ENCODE data around the gene LSMEM2. TPM values are rescaled to one million over a fixed set of nuclear protein-coding genes. Genes with fewer than 3 reads are reported as not detected.

The LSMEM2 gene
- total RNA-seq, 3 donors from 2014 or later (not counting 1 experiment from before 2014, with no cell fraction given) = not detected

DNA sequence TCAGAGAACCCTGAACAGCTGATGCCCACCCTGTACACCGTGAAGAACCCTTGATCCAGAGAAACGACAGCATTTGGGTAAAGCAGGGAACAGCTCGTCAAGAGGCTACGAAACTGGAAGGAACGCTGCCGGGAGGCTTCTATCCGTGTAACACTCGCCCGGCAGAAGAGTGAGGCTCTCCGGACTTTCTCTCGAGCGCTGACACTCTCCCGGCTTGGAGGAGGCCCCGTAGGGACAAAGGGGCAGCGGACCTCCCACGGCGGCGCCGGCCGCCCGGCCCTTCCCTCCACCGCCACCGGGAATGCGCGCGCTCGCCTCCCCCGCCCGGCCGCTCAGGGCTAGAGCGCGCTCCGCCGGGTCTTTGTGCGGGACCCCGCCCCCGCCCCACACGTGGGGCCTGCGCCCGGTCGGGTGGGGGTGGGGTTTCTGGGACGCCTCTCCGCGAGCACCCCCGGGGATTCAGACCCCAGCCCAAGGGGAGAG is 42.0 kb downstream of the LSMEM2 start:
- Histone ChIP-seq H3K9me3 (ENCODE audit: control insufficient read depth, insufficient read depth, low read length) (no peaks in the 10 kb centered on the region), H3K4me1 (ENCODE audit: control insufficient read depth, insufficient read depth, low read length) (peaks cover 68% of the 10 kb centered on the region), H3K27me3 (ENCODE audit: control insufficient read depth, insufficient read depth, low read length) (no peaks in the 10 kb centered on the region), H3K27ac (ENCODE audit: low read length) (peak overlapping the region; percentile 21), H3K4me3 (ENCODE audit: low read length) (peak overlapping the region; percentile 66), H3K36me3 (ENCODE audit: control insufficient read depth, insufficient read depth, low read length) (peaks cover 6% of the 10 kb centered on the region)
- peak overlapping the region; percentile 74 to 87 for H3K27ac Mint-ChIP-seq
- H3K27me3 Mint-ChIP-seq (ENCODE audit: low read depth in 2 of 2) = no peaks in the 10 kb centered on the region
- TF ChIP-seq, protein P1, sequence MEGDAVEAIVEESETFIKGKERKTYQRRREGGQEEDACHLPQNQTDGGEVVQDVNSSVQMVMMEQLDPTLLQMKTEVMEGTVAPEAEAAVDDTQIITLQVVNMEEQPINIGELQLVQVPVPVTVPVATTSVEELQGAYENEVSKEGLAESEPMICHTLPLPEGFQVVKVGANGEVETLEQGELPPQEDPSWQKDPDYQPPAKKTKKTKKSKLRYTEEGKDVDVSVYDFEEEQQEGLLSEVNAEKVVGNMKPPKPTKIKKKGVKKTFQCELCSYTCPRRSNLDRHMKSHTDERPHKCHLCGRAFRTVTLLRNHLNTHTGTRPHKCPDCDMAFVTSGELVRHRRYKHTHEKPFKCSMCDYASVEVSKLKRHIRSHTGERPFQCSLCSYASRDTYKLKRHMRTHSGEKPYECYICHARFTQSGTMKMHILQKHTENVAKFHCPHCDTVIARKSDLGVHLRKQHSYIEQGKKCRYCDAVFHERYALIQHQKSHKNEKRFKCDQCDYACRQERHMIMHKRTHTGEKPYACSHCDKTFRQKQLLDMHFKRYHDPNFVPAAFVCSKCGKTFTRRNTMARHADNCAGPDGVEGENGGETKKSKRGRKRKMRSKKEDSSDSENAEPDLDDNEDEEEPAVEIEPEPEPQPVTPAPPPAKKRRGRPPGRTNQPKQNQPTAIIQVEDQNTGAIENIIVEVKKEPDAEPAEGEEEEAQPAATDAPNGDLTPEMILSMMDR (IDR thresholded peaks at IDR 0.05) = no peak
- under 1% methylated on average over 45 of the region's 45 CpGs for WGBS (ENCODE audit: insufficient coverage)
- ATAC-seq (peak; percentile 40 to 60 (median 56)), DNase-seq (peak in 1 of 2 donors; percentile 77)
- H3K4me3 Mint-ChIP-seq = peak overlapping the region; percentile 93
- no peaks in the 10 kb centered on the region for H3K36me3 Mint-ChIP-seq
- intact Hi-C loops (cut with micrococcal nuclease) = loop anchor here (2.0 kb wide), 1 partner anchor 16 kb away; no protein-coding TSS in a partner anchor
- peaks cover 22 to 52% of the 10 kb centered on the region in 2 donors for H3K4me1 Mint-ChIP-seq
- H3K9me3 Mint-ChIP-seq = no peaks in the 10 kb centered on the region

DNA sequence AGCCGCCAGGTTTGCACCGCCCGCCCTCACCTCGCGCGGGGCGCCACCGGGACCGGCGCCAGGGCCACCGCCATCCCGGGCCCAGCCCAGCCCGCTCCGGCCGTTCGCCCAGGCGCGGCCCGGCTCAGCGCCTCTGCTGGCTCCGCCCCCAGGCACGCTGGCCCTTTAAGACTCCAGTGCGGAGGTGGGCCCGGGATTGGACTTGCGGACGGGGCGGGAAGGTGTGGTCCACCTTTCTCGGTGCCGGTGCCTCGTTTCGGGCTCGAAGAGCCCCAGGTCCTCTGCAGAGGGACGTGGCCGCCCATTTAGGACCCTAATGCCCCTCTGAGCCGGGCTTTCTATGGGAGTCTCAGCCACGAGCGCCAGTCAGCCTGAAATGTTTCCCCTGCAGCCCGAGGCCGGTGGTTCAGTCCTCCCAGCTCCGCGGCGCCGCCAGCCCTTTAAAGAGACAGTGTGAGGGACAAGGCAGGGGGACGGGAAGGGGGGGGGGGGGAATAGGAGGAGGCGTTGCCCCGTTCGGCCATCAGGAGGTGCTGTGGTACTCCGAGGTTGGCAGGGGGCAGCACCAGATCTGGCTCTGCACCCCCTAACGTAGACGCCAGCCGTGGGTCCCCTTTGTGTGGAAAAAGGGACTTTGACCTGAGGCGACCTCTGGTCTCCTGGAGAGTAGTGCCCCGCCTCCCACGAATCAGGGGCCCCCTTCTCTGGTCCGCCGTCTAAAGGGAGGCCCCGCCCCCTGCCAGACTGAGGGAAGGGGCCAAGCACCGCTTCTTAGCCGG is 42.6 kb downstream of the LSMEM2 start:
- H3K4me1 ChIP-seq (ENCODE audit: control insufficient read depth, insufficient read depth, low read length) = peaks cover 61% of the 10 kb centered on the region
- intact Hi-C loops (cut with micrococcal nuclease) = loop anchor here (2.0 kb wide), 1 partner anchor 15 kb away; no protein-coding TSS in a partner anchor
- ATAC-seq = peak; percentile 78 to 87 (median 83)

DNA sequence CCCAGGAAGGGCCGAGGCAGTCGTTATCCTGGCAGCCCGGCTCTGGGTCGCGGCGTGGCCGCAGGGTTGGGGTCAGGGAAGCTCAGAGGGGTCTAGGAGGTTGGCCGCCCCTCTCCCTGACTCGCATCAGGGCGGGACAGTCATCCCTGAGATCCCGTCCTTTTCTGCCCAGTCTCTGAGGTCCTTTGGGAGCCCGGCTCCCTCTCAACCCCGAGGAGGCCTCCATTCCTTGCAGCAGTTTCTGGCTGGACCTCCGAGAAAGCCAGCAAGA is 43.2 kb downstream of the LSMEM2 start:
- no peak for DNase-seq
- 64% methylated on average over 14 of the region's 14 CpGs for WGBS (ENCODE audit: insufficient coverage)
- Mint-ChIP-seq H3K27me3 (ENCODE audit: low read depth in 2 of 2) (no peaks in the 10 kb centered on the region), H3K4me3 (peak overlapping the region; percentile 31), H3K9me3 (no peaks in the 10 kb centered on the region), H3K27ac (no peak overlapping the region), H3K36me3 (no peaks in the 10 kb centered on the region), H3K4me1 (peaks cover 12 to 45% of the 10 kb centered on the region in 2 donors)
- Histone ChIP-seq H3K27ac (ENCODE audit: low read length) (peak overlapping the region; percentile 91), H3K27me3 (ENCODE audit: control insufficient read depth, insufficient read depth, low read length) (no peaks in the 10 kb centered on the region), H3K4me1 (ENCODE audit: control insufficient read depth, insufficient read depth, low read length) (peaks cover 61% of the 10 kb centered on the region), H3K4me3 (ENCODE audit: low read length) (peak overlapping the region; percentile 66), H3K9me3 (ENCODE audit: control insufficient read depth, insufficient read depth, low read length) (no peaks in the 10 kb centered on the region), H3K36me3 (ENCODE audit: control insufficient read depth, insufficient read depth, low read length) (peaks cover 8% of the 10 kb centered on the region)
- ATAC-seq = no peak
- intact Hi-C loops (cut with micrococcal nuclease) = no loop called here
- TF ChIP-seq, protein P1 (IDR thresholded peaks at IDR 0.05) = peak; percentile 0

More for the DNA sequence above, 42.6 kb downstream of the LSMEM2 start:
- TF ChIP-seq, protein P1 (IDR thresholded peaks at IDR 0.05) = peak; percentile 46
- H3K9me3 Mint-ChIP-seq = no peaks in the 10 kb centered on the region
- DNase-seq = peak; percentile 81 to 88
- H3K27me3 Mint-ChIP-seq (ENCODE audit: low read depth in 2 of 2) = no peaks in the 10 kb centered on the region
- H3K36me3 Mint-ChIP-seq = no peaks in the 10 kb centered on the region
- no peaks in the 10 kb centered on the region for H3K27me3 ChIP-seq (ENCODE audit: control insufficient read depth, insufficient read depth, low read length)
- peak overlapping the region; percentile 91 for H3K27ac ChIP-seq (ENCODE audit: low read length)
- H3K4me3 ChIP-seq (ENCODE audit: low read length) = peak overlapping the region; percentile 66
- H3K36me3 ChIP-seq (ENCODE audit: control insufficient read depth, insufficient read depth, low read length) = peaks cover 8% of the 10 kb centered on the region
- H3K9me3 ChIP-seq (ENCODE audit: control insufficient read depth, insufficient read depth, low read length) = no peaks in the 10 kb centered on the region
- H3K4me3 Mint-ChIP-seq = peak overlapping the region; percentile 85
- 1% methylated on average over 58 of the region's 59 CpGs for WGBS (ENCODE audit: insufficient coverage)
- H3K27ac Mint-ChIP-seq = peak overlapping the region; percentile 74 to 87
- peaks cover 17 to 47% of the 10 kb centered on the region in 2 donors for H3K4me1 Mint-ChIP-seq

Data from natural killer cell (primary cell).